ENCODE results near the gene TGFB2. TPM values are rescaled to one million over a fixed set of nuclear protein-coding genes. Genes with fewer than 3 reads are reported as not detected.

The TGFB2 gene
- total and polyA plus RNA-seq, 2 experiments from 2014 or later: 0.31 to 1.4 TPM

- no peaks in the 10 kb centered on the region for H3F3A ChIP-seq (replicated peaks; ENCODE audit: low read depth)
- Mint-ChIP-seq H3K4me1 (peaks cover 11% of the 10 kb centered on the region), H3K27ac (no peak overlapping the region), H3K36me3 (ENCODE audit: low read depth) (no peaks in the 10 kb centered on the region), H3K27me3 (ENCODE audit: insufficient read depth, low read depth, poor library complexity) (no peaks in the 10 kb centered on the region), H3K9me3 (no peaks in the 10 kb centered on the region), H3K4me3 (no peak overlapping the region)
- H3K4me1 ChIP-seq (ENCODE audit: insufficient read depth): no peaks in the 10 kb centered on the region; the same call in none of the 2 replicates
- H3K79me2 ChIP-seq (replicated peaks; ENCODE audit: insufficient read depth): no peaks in the 10 kb centered on the region
- H3K27me3 ChIP-seq (ENCODE audit: insufficient read depth): no peaks in the 10 kb centered on the region
- TF ChIP-seq ETS1 (IDR thresholded peaks at IDR 0.05) (no peak), REST (IDR thresholded peaks at IDR 0.05; ENCODE audit: unreplicated experiment) (no peak), NANOG (IDR thresholded peaks at IDR 0.05; ENCODE audit: borderline replicate concordance) (no peak), ZNF462 (CRISPR knock-in tag; IDR thresholded peaks at IDR 0.05) (no peak), CTCF (conservative IDR thresholded peaks at IDR 0.05; ENCODE audit: low read depth in 2 of 2) (no peak), JUNB (IDR thresholded peaks at IDR 0.05; ENCODE audit: unreplicated experiment) (no peak), ZNF114 (CRISPR knock-in tag; IDR thresholded peaks at IDR 0.05) (no peak), EZH2 (IDR thresholded peaks at IDR 0.05; ENCODE audit: low read depth, unreplicated experiment) (no peak), POLR2AphosphoS5 (IDR thresholded peaks at IDR 0.05; ENCODE audit: low read depth) (no peak), ZNF331 (CRISPR knock-in tag; IDR thresholded peaks at IDR 0.05; ENCODE audit: low read depth) (no peak), EZH2phosphoT487 (IDR thresholded peaks at IDR 0.05; ENCODE audit: unreplicated experiment) (no peak), CREB1 (CRISPR knock-in tag; IDR thresholded peaks at IDR 0.05; ENCODE audit: low read depth) (no peak), STAT1 (IDR thresholded peaks at IDR 0.05; ENCODE audit: unreplicated experiment) (no peak)
- no peak overlapping the region for H3K27ac ChIP-seq (ENCODE audit: low read depth)
- H3K36me3 ChIP-seq (ENCODE audit: insufficient read depth): no peaks in the 10 kb centered on the region
- no peak overlapping the region for H2AFZ ChIP-seq
- no peak overlapping the region for H3K4me2 ChIP-seq
- ATAC-seq (no peak), DNase-seq (ENCODE audit: low spot score) (no peak)
- no peaks in the 10 kb centered on the region for H3K9me2 ChIP-seq (ENCODE audit: insufficient read depth)
- no peaks in the 10 kb centered on the region for H4K20me1 ChIP-seq (replicated peaks; ENCODE audit: insufficient read depth)
- H3K4me3 ChIP-seq: no peak overlapping the region
Observed at GRCh38 chr1:218464871-218465270, 119.7 kb downstream of the TGFB2 start.

Data from GM23338 (cell line).